ENCODE results near the gene CDC7. TPM values are rescaled to one million over a fixed set of nuclear protein-coding genes. Genes with fewer than 3 reads are reported as not detected.

The CDC7 gene
- total and polyA plus RNA-seq, 5 experiments from 2014 or later = 2.9 to 9.5 (median 3.5) TPM

DNA sequence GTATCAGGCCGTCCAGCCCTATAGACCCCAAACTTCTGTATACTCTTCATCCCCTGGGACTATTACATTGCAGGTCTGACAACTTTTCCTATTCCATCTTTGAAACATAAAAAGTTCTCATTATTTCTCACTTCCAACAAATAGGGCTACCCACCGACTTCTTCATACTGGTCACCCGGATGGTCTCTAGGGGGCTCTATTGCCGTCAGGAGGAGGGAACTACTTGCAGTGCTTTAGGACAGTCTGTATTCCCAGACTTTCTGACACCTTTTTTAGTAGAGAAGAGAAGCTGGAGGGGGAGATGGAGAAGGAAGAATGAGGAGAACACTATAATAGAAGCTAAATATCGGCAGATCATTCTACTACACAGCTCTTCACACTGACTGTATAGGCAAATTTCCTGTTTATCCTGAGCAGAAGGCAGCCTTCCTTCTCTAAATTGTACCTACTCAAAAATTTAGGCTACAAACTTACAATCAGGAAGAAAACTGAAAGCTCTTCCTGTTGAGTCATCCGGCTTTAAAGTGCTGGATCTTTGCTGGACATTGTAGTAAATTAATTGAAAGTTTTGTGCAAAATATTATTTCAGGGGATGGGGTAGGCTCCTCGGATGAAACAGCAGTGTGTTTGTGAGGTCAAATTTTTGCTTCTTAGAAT, 54.6 kb downstream of the CDC7 start:
- POLR2A ChIA-PET = no interaction called here
- Mint-ChIP-seq H3K9me3 (peaks cover 0 to 3% (median 0%) of the 10 kb centered on the region in 9 donors), H3K27ac (peak overlapping the region; percentile 31 to 91 (median 83)), H3K36me3 (no peaks in the 10 kb centered on the region), H3K27me3 (no peaks in the 10 kb centered on the region), H3K4me3 (peak overlapping the region in 8 of 10 donors; percentile 9 to 50 (median 21)), H3K4me1 (peaks cover 16 to 89% (median 47%) of the 10 kb centered on the region in 4 donors)
- ATAC-seq (no peak), DNase-seq (no peak)

DNA sequence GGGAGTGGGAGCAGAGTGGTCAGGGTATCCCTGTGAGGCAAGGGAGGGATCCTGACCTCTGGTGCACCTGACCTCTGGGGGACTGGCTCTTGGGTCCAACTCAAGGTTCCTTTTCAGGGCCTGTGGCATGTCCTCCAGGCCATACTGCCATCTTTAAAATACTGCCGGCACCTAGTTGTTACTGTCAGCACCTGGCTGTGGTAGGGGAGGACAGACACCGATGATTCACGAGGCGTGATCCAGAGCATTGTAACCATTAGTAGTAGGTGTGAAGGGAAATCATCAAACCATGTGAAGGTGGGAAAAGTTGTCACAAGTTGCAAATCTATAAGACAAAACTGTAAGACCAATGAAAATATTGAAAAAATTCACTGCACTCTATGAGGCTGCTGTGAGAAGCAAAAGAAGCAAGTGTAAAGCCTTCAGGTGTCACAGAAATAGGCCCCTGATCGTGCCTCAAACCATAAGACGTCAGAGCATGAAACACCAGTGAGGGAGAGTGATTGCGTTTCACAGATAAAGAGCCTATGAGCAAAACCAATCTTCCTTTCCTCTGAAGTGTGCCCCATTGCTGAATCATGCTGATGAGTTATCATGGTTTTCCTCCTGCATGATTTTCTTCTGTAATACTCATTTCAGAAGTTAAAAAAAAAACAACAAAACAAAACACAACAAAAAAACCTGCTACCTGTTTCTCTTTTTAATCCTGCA, 55.3 kb downstream of the CDC7 start:
- POLR2A ChIA-PET = no interaction called here
- Mint-ChIP-seq H3K4me3 (peak overlapping the region in 7 of 10 donors; percentile 18 to 51 (median 25)), H3K36me3 (no peaks in the 10 kb centered on the region), H3K27me3 (no peaks in the 10 kb centered on the region), H3K27ac (peak overlapping the region; percentile 31 to 91 (median 81)), H3K9me3 (peaks cover 0 to 3% (median 0%) of the 10 kb centered on the region in 9 donors), H3K4me1 (peaks cover 19 to 86% (median 48%) of the 10 kb centered on the region in 4 donors)
- DNase-seq (peak in 9 of 10 donors; percentile 35 to 82 (median 62)), ATAC-seq (peak; percentile 94 to 96)

DNA sequence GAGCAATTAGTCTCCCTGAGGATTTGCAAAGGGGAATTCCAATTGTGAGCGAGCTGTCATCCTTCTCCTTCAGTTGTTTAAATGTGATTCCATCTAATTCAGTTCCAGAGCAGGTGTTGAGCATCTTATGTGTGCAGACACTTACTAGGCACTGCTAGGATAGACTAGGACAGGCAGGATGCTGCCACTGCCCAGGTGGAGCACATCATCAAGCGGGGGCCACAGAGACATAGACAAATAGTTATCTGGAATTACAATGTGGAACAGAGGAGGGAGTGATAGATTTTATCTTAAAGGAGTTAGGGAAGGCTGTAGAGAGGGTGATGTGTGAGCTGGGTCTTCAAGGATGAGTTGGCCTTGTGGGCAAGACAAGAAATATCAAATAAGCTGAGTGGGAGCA, 55.9 kb downstream of the CDC7 start:
- peak overlapping the region in 4 of 10 donors; percentile 11 to 51 (median 24) for H3K4me3 Mint-ChIP-seq
- H3K4me1 Mint-ChIP-seq = peaks cover 22 to 85% (median 51%) of the 10 kb centered on the region in 4 donors
- H3K9me3 Mint-ChIP-seq = peaks cover 0 to 1% (median 0%) of the 10 kb centered on the region in 9 donors
- POLR2A ChIA-PET = no interaction called here
- no peak for DNase-seq
- peak in 1 of 2 donors; percentile 12 for ATAC-seq
- no peaks in the 10 kb centered on the region for H3K36me3 Mint-ChIP-seq
- H3K27me3 Mint-ChIP-seq = no peaks in the 10 kb centered on the region
- peak overlapping the region; percentile 28 to 91 (median 66) for H3K27ac Mint-ChIP-seq

DNA sequence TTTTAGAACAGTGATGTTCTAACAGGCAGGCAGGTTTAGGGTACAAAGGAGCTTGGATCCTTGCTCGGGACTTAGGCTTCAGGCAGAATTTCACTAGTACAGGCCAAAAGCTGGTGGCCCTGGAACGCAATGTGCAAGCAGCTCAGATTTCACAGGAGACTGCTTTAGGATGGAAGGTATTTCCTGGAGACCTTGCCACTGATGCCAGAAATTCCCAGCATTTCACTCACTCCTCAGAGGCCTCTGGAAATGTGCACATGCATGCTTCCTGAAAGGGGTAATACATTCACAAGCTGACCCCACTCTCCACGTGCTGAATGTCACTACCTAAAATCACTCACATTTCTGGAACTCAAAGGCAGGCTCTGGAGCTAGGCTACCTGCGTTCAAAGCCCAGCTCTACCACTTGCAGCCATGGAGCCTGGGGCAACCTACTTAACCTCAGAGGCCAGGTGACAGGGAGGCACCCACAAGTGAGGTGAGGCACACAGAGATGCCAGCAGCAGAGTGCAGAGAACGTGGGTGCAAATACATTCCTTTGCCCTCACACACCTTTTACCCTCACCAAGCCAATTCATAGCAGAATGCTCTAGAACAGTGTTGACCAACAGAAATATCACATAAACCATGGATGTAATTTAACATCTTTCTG, 56.5 kb downstream of the CDC7 start:
- Mint-ChIP-seq H3K9me3 (peaks cover 0 to 1% (median 0%) of the 10 kb centered on the region in 9 donors), H3K27ac (peak overlapping the region in 8 of 10 donors; percentile 28 to 91 (median 66)), H3K36me3 (no peaks in the 10 kb centered on the region), H3K27me3 (no peaks in the 10 kb centered on the region), H3K4me3 (no peak overlapping the region), H3K4me1 (peaks cover 25 to 84% (median 55%) of the 10 kb centered on the region in 4 donors)
- DNase-seq (no peak), ATAC-seq (no peak)
- POLR2A ChIA-PET = interaction anchor here (0.7 to 1.0 kb wide), 2 partner anchors 13 to 328 kb away, joined by 3 read pairs; no protein-coding TSS in a partner anchor

DNA sequence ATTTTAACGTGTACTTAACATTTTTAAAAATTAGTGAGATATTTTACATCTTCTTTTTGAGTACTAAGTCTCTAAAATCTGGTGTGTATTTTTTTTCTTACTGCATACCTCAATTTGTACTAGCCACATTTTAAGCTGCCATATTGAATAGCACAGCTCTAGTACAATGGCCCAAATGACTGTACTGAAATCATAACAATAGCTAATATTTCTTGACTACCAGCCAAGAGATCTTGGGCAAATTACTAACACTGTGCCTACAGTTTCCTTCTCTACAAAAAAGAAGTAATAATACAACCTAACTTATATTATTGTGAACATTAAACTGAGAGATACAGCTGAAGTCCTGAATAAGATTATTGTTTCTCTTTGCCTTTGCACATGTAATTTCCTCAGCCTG, 57.2 kb downstream of the CDC7 start:
- Mint-ChIP-seq H3K36me3 (no peaks in the 10 kb centered on the region), H3K9me3 (peaks cover 0 to under 1% (median 0%) of the 10 kb centered on the region in 9 donors), H3K27me3 (no peaks in the 10 kb centered on the region), H3K27ac (peak overlapping the region in 2 of 10 donors; percentile 25 to 52), H3K4me1 (peaks cover 25 to 78% (median 53%) of the 10 kb centered on the region in 4 donors), H3K4me3 (no peak overlapping the region)
- DNase-seq = no peak
- ATAC-seq = no peak
- POLR2A ChIA-PET = interaction anchor here (0.7 to 1.0 kb wide), 2 partner anchors 13 to 327 kb away, joined by 3 read pairs; no protein-coding TSS in a partner anchor

DNA sequence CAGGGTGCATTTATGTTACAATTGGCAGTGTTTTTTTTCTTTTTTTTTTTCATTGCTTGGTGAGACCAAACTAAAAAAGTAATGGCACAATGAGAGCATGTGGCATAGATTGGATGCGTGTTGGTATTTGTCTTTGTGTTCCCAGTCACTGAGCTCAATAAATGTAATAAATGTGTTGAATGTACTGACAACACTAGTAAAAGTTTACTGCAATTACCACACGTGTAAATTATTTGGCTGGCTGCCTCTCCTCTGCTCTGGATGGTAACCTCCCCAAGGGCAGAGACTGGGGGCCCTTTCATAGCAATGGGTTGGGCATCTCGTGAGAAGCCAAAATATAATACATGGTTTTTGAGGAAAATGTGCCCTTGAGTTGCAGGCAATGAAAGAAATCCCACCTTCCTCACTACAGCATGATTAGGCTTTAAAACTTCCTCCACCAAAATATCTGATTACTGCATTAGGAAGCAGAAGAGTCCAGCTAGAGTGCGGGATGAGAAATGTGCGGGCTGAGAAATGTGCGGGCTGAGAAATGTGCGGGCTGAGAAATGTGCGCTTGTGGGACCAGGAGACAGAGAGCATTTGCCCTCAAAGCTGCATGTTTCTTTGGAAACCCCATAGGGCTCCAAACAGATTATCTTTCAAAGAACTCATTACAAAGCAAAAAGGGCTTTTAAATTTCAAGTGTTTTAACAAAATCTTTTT, 58.5 kb downstream of the CDC7 start:
- H3K4me1 Mint-ChIP-seq = peaks cover 27 to 64% (median 49%) of the 10 kb centered on the region in 4 donors
- H3K4me3 Mint-ChIP-seq = peak overlapping the region in 1 of 10 donors; percentile 16
- peaks cover 0 to 5% (median 0%) of the 10 kb centered on the region in 3 donors for H3K36me3 Mint-ChIP-seq
- H3K27ac Mint-ChIP-seq = peak overlapping the region in 2 of 10 donors; percentile 63 to 67
- H3K27me3 Mint-ChIP-seq = no peaks in the 10 kb centered on the region
- POLR2A ChIA-PET = interaction anchor here (0.7 to 2.0 kb wide), 2 partner anchors 10 to 1968 kb away, joined by 3 to 6 read pairs; no protein-coding TSS in a partner anchor
- ATAC-seq (no peak), DNase-seq (no peak)
- peaks cover 0 to 6% (median 0%) of the 10 kb centered on the region in 9 donors for H3K9me3 Mint-ChIP-seq

DNA sequence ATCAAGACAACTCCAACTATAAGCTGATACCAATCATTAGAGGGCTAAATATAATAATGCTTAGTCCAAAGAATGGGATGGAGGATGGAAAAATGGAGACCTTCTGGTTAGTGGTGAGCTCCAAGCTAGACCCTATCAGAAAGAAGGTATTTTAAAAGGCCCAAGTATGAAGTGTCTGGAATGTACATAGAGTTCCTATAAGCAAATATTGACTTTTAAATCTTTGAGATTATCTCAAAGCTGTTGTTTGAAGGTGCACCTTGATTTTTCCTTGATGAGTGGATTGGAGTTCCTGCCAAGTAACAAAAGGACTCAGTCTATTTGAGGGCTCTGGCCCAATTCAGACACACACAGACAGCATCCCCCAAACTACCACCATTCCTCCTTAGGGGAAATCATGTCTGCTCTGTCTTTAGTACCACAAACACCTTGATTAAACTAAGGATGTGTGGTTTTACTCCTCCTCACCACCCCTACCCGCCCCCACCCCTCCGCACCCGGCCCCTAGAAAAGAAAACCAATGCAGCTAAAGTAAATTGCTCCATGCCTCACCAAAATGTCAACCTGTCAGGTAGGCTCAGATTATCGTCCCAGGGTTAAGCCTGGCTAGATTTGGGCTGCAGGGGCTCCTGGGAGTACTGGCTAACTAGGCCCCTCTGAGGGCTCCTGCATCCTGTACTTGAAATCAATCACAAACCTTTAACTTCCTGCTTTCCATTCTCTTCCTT, 59.4 kb downstream of the CDC7 start:
- H3K4me1 Mint-ChIP-seq = peaks cover 27 to 57% (median 45%) of the 10 kb centered on the region in 4 donors
- H3K4me3 Mint-ChIP-seq = peak overlapping the region; percentile 5 to 78 (median 66)
- peaks cover 0 to 6% (median 0%) of the 10 kb centered on the region in 3 donors for H3K36me3 Mint-ChIP-seq
- DNase-seq = peak in 3 of 10 donors; percentile 12 to 27 (median 18)
- ATAC-seq = peak in 1 of 2 donors; percentile 15
- H3K27ac Mint-ChIP-seq = peak overlapping the region; percentile 24 to 93 (median 86)
- POLR2A ChIA-PET = interaction anchor here (0.7 to 2.0 kb wide), 2 partner anchors 9 to 11 kb away, joined by 6 to 9 read pairs; no protein-coding TSS in a partner anchor
- no peaks in the 10 kb centered on the region for H3K27me3 Mint-ChIP-seq
- peaks cover 0 to 9% (median 0%) of the 10 kb centered on the region in 9 donors for H3K9me3 Mint-ChIP-seq

DNA sequence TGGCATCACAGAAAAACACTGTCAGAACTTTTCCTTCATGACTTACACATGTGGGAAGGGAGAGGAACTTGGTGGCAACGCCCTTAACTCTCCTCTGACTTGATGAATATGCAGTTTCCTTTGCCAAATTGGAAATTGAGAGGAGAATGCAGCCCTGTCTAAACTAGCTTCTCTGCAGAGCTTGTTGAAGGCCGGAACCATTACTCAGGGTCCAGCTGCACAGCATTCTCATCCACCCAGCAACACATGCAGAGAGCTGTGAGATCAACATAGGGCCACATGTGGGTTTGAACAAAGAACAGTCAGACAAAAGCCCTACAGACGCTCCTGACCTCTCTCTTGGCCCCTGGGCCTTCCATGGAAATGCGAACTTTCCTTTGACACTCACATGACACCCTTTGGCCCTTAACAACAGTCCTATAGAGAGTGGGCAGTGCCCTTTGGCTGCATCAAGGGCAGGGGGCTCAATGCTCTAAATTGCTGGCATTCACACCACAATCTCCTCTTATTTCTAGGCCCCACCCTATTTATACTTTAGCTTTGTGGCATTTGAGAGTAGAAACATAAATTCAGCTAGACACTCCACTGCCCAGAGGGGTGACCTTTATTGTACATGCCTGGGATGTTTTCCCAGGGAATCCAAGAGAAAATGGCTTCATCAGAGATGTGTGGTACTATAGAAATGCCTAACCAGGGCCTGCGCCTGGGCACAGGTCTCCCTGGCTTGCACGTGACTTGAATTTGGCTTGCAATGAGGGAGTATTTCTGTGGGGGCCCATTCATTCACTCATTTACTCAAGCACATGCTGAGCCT, 64.4 kb downstream of the CDC7 start:
- peaks cover 0 to 9% (median 0%) of the 10 kb centered on the region in 9 donors for H3K9me3 Mint-ChIP-seq
- no peaks in the 10 kb centered on the region for H3K27me3 Mint-ChIP-seq
- H3K4me1 Mint-ChIP-seq = peaks cover 19 to 24% (median 22%) of the 10 kb centered on the region in 4 donors
- H3K27ac Mint-ChIP-seq = no peak overlapping the region
- POLR2A ChIA-PET = interaction anchor here (0.6 to 1.2 kb wide), 2 partner anchors 11 to 242 kb away, joined by 3 to 6 read pairs; no protein-coding TSS in a partner anchor
- DNase-seq = no peak
- no peak overlapping the region for H3K4me3 Mint-ChIP-seq
- H3K36me3 Mint-ChIP-seq = peaks cover 0 to 6% (median 0%) of the 10 kb centered on the region in 3 donors
- no peak for ATAC-seq

DNA sequence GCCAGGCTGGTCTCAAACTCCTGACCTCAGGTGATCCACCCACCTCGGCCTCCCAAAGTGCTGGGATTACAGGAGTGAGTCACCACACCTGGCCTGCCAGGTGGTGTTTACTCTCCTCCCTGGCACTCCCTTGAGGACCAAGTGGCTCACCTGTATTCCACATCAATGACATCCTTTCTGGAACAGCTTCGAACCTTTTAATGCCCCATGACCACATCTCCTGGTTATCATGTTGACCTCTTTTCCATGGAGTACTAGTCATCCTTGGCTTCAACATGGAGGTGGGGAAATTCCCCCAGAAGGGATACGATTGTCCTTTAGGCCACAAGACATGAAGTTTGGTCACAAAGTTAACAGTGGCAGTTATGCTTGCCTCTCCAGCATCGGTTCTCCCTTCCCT, 66.9 kb downstream of the CDC7 start:
- Mint-ChIP-seq H3K27me3 (no peaks in the 10 kb centered on the region), H3K4me3 (no peak overlapping the region), H3K9me3 (peaks cover 0 to 9% (median 0%) of the 10 kb centered on the region in 9 donors), H3K36me3 (peaks cover 0 to 6% (median 0%) of the 10 kb centered on the region in 3 donors), H3K4me1 (peaks cover 8 to 30% (median 12%) of the 10 kb centered on the region in 4 donors), H3K27ac (no peak overlapping the region)
- no peak for ATAC-seq
- no peak for DNase-seq
- POLR2A ChIA-PET = no interaction called here

DNA sequence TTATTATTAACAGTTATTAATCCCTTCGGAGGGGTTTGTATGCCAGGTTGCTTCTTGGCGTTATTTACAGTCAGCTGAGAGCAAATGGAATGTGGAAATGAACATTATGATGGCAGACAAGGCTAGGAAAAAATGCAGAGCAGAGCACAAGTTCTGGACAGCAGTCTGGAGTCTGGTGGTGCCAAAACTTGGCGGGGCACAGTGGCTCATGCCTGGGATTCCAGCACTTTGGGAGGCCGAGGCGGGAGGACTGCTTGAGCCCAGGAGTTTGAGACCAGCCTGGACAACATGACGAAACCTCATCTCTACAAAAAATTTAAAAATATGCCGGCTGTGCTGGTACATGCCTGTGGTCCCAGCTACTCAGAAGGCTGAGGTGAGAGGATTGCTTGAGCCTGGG, 67.6 kb downstream of the CDC7 start:
- Mint-ChIP-seq H3K27ac (no peak overlapping the region), H3K36me3 (peaks cover 0 to 6% (median 0%) of the 10 kb centered on the region in 3 donors), H3K4me1 (peaks cover 8 to 34% (median 12%) of the 10 kb centered on the region in 4 donors), H3K4me3 (no peak overlapping the region), H3K9me3 (peaks cover 0 to 9% (median 0%) of the 10 kb centered on the region in 9 donors), H3K27me3 (no peaks in the 10 kb centered on the region)
- ATAC-seq (no peak), DNase-seq (no peak)
- POLR2A ChIA-PET = no interaction called here

Measured in naive thymus-derived CD8-positive, alpha-beta T cell (primary cell).